ENCODE results near the gene INSL3.

The INSL3 gene

GRCh38 chr19:17821190-17821589 is at the start of gene INSL3:
Gene INSL3, minus strand, starts transcription at chr19:17821519. Its CDS starts 13 bp downstream, at chr19:17821506.
- DNase-seq (ENCODE audit: low spot score): no peak

- DNase-seq (ENCODE audit: low spot score): no peak
Observed at GRCh38 chr19:17869114-17869608, 47.8 kb upstream of the INSL3 start.

DNA sequence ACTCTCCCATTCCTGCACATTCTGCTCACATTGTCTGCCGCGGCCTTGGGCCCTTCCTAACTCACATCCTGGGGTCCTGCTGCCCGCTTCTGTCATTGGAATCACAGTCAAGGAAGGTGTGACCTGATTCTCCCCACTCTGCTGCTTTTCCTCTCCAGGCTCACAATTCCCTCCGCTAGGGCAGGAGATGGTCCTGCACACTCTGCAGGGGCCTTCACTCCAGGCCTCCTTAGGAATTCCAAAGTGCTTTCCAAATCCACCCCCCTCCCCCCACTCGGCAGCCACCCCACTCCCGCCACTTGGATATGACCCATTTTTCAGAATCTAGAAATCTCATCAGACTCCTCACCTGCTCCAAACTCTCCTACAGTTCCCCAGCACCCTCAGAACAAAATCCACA is 47.4 kb upstream of the INSL3 start:
- no peak for DNase-seq (ENCODE audit: low spot score)

DNA sequence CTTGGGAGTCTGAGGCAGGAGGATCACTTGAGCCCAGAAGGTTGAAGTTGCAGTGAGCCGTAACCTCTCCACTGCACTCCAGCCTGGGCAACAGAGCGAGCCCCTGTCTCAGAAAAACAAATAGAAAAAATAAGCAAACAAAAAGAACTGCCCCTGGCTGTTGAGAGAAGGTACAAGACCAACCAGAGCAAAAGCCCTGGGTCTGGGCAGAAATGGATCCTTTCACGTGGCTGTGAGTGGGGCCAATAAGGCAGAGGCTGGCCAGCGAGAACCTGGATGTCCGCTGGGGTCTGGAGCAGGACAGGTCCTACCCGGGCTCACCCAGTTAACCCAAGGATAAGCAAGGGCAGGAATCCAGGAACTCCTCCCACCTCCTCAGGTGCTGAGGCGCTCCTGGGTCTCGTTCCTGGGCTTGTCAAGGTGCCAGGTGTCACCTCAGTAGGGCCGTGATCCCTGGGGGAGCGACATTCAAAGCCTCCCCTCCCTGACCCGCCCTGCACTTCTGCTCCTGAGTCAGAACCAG is 45.7 kb upstream of the INSL3 start:
- DNase-seq (ENCODE audit: low spot score): no peak

GRCh38 chr19:17866312-17866963 is 45.1 kb upstream of the INSL3 start:
- DNase-seq (ENCODE audit: low spot score): no peak

DNA sequence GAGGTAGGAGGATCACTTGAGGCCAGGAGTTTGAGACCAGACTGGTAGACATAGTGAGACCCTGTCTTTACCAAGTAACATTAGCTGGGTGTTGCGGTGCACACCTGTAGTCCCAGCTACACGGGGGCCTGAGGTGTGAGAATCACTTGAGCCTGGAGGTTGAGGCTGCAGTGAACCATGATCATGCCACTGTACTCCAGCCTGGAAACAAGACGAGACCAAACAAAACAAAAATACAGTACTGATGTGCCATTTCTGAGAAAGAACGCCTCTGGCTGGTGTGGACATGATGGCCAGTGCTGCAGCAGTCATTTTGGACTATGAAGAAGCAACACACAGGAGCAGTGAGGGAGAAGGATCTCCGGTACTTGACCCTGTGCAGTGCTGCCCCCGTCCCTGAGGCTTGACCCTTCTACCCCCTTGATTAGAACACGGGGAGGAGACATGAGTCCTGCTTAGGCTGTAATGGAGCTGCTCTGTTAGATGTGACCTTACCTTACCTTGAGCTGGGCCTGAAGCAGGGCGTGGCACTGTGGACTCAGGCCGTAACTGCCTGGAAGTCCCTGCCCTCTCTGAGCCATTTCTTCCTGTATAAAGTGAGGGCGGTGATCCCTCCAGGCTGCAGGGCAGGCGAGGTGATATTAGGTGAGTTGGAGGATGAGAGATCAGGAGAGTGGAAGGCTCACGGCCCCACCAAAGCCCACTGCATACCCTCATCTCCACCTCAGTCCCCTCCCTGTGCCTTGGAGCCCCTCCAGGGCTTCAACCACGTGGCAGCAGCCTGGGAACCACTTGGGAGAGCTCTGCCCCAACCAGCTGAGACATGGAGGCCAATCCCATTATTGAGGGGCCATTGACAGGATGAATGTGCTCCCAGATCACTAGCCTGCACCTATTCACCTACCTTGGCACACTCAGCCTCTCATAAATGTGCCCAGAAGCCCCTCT is 44.3 kb upstream of the INSL3 start:
- DNase-seq (ENCODE audit: low spot score): no peak

- DNase-seq (ENCODE audit: low spot score): no peak
Observed at GRCh38 chr19:17863520-17864182, 42.3 kb upstream of the INSL3 start.

DNA sequence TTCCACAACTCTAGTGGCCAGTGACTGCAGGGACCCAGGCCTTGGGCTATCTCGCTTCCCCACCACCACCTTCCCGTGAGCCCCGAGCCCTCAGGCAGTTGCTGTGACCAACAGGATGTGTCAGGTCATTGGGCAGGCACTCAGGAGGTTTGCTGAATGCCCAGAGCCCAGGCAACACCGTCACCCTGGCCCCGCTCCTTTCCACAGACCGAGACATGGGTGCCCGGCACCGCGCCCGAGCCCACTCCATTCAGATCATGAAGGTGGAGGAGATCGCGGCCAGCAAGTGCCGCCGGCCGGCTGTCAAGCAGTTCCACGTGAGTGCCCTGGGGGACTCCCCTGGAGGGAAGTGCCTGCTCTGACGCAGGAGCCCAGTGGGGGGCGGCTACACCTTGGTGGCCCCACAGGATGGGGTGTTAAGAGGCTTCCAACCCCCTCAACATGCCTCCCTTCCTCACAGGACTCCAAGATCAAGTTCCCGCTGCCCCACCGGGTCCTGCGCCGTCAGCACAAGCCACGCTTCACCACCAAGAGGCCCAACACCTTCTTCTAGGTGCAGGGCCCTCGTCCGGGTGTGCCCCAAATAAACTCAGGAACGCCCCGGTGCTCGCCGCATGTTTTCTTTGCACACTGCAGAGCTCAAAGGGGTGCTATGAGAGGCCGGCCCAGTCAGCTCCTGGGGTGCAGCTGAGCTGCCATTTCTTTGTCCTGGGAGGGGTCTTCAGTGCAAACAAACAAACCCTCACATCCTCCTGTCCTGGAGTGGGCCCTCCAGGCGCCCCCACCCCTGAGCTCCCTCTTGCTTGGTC is 41.6 kb upstream of the INSL3 start:
- DNase-seq (ENCODE audit: low spot score): no peak

DNA sequence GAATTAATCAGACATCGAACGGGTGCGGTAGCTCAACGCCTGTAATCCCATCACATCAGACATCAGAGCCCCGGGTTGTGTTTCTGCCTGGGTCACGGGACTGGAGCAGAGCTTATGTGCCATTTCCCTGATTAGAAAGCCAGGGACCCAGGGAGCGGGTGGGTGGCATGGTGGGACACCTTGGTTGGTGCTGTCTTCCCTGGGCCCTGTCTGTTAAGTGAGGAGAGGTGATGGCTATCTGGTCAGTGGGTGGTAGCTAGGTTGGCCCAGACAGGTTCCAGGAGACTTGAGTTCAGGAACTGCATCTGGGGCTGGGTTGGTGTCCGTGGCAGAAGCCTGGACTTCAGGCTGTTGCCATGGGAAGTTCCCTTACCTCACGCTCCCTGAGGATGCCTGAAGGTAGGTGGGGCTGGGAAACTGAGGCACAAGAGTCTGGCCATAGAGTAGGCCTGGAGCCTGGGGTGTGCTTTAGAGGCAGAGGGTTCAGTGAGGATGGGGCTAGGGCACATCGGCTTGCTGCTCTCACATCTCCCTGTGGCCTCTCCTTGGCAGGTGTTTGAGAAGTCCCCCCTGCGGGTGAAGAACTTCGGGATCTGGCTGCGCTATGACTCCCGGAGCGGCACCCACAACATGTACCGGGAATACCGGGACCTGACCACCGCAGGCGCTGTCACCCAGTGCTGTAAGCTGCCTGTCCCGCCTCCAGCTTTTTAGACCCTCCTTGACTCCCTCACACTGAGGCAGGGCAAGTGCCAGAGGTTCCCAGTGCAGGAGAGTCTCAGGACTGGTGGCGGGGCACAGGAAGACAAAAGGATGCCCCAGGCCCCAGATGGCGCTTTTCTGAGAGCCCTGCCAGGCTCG is 40.5 kb upstream of the INSL3 start:
- DNase-seq (ENCODE audit: low spot score): no peak

DNA sequence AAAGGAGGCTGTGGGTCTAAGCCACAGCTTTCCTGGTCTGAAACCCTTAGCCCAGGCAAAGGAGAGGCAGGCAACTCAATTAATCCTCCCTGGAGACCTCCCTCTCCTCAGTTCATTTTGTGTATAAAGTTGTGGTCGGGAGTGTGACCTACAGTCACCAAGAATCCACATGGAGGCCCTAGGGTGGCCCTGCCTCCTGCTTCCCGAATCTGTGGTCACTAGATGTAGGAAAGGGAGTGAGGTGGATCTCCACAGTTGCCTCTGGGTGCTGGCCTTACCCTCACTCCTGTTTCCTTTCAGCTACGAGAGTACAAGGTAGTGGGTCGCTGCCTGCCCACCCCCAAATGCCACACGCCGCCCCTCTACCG is 39.7 kb upstream of the INSL3 start:
- no peak for DNase-seq (ENCODE audit: low spot score)

DNA sequence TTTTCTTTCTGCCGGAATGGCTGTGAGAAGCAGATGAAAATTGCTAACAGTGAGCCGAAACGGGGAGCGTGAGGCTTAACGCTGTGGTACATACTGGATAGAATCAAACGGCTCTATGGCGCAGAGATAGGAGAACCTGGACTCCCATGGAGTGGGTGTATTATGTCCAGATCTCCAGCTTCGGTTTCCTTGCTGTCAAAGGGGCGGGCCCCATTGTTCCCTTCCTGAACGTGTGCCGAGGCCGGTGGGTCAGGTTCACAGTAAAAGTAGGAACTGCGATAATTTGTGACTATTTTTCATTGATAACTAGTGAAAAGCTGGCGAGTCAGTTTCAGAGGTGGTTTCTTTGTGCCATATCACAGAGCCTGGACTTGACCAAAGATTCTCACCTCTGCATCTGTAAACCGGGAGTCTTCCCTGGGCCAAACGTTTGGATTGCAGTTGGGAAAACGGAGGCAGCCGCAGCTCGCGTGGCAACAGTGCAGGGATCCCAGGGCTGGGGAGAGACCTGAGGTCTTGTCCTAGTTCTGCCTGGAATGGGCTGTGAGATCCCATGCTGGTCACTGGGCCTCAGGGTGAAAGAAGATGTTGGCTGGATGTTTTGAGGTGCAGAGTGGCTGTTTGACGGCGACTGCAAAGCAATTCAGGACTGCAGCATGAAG is 39.1 kb upstream of the INSL3 start:
- no peak for DNase-seq (ENCODE audit: low spot score)

DNA sequence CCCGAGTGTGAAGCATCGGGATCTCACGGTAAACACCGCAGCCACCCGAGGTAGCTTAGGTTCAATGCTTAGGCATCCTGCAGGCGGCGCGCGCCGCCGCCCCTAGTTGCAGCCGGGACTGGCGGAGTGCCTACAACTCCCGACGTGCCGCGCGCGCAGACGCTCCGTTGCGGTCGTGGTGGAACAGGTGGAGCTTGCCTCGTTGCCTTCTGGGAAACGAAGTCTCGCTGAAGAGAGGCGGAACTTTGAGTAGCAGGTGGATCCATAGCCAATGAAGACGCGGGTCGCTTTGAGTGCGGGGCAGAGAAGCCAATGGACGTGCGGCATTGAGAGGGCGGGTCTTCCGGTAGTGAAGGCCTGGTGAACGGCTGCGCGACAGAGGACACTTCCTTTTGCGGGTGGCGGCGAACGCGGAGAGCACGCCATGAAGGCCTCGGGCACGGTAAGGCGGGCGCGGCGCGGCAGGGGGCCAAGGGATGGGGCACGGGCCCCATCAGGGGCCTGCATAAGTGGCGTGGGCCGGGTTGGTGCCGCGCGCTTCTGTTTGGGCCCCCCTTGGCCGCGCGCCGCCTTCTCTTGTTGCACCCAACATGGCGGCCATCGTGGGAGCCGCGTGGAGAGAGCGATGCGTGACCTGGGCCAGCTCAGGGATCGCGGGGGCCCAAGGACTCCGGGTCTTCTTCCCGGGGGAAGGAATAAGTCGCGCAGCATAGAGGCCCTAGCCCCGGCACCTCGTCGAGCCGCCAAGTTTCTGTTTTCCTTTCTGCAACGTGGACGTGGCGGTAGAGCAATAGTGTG is 38.4 kb upstream of the INSL3 start, which contains the start of gene RPL18A:
Gene RPL18A (plus strand): TSS at position 378 of the 798 bp plus-strand sequence. CDS start 47 bp downstream, at position 425.
- peak; percentile 100 for DNase-seq (ENCODE audit: low spot score)

- DNase-seq (ENCODE audit: low spot score): peak; percentile 86
Observed at GRCh38 chr19:17855280-17856152, 34.2 kb upstream of the INSL3 start.

GRCh38 chr19:17854061-17854460 is 32.7 kb upstream of the INSL3 start:
- no peak for DNase-seq (ENCODE audit: low spot score)

GRCh38 chr19:17848595-17849292 is 27.4 kb upstream of the INSL3 start:
- no peak for DNase-seq (ENCODE audit: low spot score)

DNA sequence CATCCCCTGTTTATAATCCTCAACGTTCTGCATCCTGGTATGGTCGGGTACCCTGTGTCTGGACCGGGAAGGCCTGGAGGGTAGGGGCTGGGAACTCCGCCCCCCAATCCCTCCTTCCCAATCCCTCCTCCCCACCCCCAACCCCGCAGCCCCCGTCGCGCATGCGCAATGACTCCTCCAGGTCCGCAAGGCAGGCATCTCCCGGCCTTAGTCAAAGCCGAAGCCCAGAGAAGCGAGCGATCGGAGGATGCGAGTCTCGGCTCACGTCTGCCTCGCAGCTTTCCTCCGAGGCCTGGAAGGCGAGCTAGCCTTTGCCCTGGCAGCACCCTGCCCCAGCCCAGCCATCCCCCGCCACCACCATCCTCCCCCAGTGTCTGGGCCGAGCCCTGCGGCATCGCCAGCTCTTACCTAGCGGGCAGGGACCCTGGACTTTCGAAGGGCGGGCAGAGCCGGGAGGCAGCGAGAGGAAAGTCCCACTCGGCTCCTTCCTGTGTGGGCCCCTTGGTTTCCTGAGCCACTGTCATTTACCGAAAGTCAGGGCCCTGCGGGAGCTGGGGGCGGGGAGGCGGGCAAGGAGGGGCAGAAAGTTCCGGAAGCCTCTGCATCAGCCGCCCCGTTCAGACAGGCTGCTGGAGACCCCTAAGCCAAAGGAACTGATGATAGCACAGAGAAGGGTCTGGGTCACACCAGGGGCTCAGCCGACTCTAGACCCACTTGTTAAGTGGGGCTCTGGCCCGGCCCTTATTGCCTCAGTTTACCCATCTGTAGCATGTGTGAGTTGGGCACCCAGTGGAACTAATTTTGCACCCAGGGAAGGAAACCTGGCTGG is 26.4 kb upstream of the INSL3 start, which contains the start of gene JAK3:
Gene JAK3 (minus strand): TSS at position 445 of the 829 bp plus-strand sequence. CDS start 3,565 bp downstream, outside the sequence.
- peak; percentile 89 for DNase-seq (ENCODE audit: low spot score)

Data from CD4-positive, alpha-beta T cell treated with Interleukin-6 at 100 ng/mL for 8 hours (primary cell).